ENCODE results near the gene ISCU.

Gene ISCU

DNA sequence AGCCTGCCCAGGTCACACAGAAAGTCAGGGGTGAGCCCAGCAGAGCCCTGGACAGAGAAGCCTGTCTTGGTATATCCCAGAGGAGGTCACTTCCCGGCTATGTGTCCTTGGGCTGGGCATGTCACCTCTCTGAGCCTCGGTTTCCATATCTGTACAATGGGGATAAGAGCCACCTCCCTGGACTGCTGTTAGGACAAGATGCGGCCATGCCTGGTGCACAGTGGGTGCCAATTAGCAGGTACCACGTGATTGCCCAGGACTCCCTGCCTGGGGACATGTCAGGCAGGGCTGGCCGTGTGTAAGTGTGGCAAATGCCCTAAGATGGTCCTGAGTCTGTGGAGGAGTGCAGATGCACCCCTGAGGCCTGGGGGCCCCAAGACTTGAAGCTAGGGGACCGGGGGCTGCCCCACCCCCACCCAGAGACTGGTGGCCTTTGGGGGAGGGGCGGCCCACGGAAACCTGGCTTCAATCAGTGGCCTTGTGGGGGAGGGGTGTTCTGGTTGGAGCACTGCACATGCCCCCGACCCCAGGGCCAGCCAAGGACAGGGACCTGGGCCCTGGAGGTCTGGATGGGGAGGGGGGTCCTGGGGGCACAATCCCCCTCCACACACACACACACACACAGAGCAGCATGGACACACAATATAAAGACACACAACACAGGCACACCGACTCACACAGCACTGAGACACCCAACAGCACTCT, 34.6 kb downstream of the ISCU start:
- no peak for TF ChIP-seq CTCF (IDR thresholded peaks at IDR 0.05; ENCODE audit: low read depth, low read length, missing control alignments)
- in situ Hi-C loops (cut with HindIII; ENCODE audit: low pct_ligation_motif_present, low sequenced_read_pairs), result no loop called here
- DNase-seq, result no peak
- peak overlapping the region; percentile 55 for H3K4me3 ChIP-seq (ENCODE audit: low read depth, low read length)
- H3K27me3 ChIP-seq (replicated peaks), result no peaks in the 10 kb centered on the region
- H3K36me3 ChIP-seq (replicated peaks), result no peaks in the 10 kb centered on the region
- no peak overlapping the region for H3K27ac ChIP-seq

DNA sequence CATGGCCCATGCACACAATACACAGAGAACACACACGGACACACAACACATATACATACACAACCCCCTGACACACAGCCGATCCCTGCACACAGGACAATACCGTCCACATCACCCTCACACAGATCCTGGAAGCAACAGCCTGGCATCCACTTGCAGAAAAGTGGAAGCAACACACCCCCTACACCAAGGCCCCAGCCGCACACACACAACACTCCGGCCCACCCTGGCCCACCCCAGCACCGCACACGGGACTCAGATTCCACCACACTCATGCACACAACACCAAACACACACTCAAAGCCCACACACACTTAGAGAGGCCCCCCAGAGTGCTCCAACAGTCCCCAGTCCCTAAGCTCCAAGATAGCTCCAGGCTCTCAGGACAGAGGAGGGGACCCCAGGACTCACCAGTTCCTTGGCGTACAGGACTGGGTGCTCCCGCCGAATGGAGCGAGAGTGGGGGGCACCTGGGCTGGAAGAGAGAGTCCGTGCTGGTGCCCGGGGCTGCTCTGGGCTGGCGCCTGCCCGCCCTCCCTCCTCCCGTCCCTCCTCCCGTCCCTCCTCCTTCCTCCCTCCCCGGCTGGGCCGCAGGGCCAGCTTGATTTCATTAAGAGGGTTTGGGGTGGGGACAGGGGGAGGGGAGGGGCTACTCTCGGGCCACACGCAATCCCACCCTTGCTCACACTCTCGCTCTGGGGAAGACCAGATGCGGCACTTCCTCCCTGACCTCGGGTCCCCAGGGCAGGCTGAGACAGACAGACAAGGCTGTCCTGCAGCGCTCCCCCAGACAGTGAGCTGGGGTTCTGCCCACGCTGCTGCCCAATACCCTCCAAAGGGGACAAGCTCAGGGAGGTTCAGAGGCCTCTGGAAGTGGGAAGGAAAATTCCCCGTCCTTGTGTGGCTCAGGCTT, 35.4 kb downstream of the ISCU start, which contains the start of gene TMEM119:
TMEM119 (minus strand) TSS at position 526 of the 913 bp plus-strand sequence. CDS start 5,701 bp downstream, outside the sequence.
- Histone ChIP-seq H3K4me3 (ENCODE audit: low read depth, low read length) (peak within 1 kb of the TSS; percentile 55), H3K36me3 (replicated peaks) (no peaks in the 10 kb centered on the region), H3K27ac (no peak within 1 kb of the TSS), H3K27me3 (replicated peaks) (no peaks in the 10 kb centered on the region)
- no peak for TF ChIP-seq CTCF (IDR thresholded peaks at IDR 0.05; ENCODE audit: low read depth, low read length, missing control alignments)
- DNase-seq, result no peak
- in situ Hi-C loops (cut with HindIII; ENCODE audit: low pct_ligation_motif_present, low sequenced_read_pairs), result no loop called here

DNA sequence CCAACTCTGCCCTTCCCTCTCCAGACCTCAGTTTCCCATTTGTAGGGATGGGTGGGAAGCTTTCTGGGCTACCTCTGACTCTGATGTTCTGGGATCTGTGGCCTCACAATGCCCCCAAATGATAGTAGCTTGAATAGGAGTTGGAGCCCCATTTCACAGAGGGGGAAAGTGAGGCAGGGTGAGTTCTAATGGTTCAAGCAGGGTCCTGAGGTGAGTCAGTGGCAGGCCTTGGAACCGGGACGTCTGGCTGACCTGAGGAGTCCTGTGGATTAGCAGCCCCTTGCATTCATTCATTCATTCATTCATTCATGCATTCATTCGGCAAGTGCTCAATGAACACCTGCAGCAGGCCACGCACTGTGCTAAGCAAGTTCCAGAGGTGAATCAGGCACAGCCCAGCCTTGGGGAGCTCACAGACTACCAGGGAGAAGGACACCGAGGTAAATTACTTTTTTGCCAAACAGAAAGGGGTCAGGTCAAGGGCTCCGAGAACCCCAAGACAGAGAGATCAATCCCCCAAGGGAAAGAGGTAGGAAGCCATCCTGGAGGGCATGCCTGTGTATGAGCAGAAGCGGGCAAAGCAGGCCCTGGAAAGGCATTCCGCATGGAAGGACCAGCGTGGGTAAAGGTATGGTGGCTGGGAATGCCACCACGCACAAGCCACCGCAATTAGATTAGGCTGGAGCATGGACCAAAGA, 36.3 kb downstream of the ISCU start:
- no peak for DNase-seq
- Histone ChIP-seq H3K27me3 (replicated peaks) (no peaks in the 10 kb centered on the region), H3K27ac (no peak overlapping the region), H3K36me3 (replicated peaks) (no peaks in the 10 kb centered on the region), H3K4me3 (ENCODE audit: low read depth, low read length) (no peak overlapping the region)
- no peak for TF ChIP-seq CTCF (IDR thresholded peaks at IDR 0.05; ENCODE audit: low read depth, low read length, missing control alignments)
- in situ Hi-C loops (cut with HindIII; ENCODE audit: low pct_ligation_motif_present, low sequenced_read_pairs), result no loop called here

- Histone ChIP-seq H3K27ac (no peak overlapping the region), H3K27me3 (replicated peaks) (no peaks in the 10 kb centered on the region), H3K4me3 (ENCODE audit: low read depth, low read length) (no peak overlapping the region), H3K36me3 (replicated peaks) (no peaks in the 10 kb centered on the region)
- TF ChIP-seq CTCF (IDR thresholded peaks at IDR 0.05; ENCODE audit: low read depth, low read length, missing control alignments), result no peak
- DNase-seq, result no peak
- in situ Hi-C loops (cut with HindIII; ENCODE audit: low pct_ligation_motif_present, low sequenced_read_pairs), result no loop called here
Observed at GRCh38 chr12:108599541-108599940, 37.1 kb downstream of the ISCU start.

DNA sequence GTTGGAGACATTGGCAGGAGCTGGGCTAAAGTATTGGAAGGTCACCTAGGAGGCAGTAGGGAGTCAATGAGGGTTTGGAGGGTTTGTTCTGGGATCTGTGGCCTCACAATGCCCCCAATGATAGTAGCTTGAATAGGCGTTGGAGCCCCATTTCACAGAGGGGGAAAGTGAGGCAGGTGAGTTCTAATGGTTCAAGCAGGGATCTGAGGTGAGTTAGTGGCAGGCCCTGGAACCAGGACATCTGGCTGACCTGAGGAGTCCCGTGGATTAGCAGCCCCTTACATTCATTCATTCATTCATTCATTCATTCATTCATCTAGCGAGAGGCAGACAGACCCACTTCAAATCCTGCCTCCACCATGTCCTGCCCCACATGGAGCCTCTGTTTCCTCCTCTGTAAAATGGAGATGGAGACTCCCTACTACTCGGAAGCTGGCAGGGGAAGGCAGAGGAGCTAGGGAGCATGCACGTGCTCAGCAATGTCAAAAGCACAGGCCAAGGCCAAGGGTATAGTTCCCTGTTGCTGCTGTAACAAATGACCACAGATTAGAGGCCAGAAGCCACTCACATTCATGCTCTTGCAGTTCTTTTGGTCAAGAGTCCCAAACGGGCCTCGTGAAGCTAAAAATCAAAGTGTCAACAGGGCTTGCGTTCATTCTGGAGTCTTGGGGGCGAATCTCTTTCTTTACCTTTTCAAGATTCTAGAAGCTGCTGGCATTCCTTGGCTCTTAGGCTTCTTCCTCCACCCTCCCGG, 37.7 kb downstream of the ISCU start:
- no peak for DNase-seq
- Histone ChIP-seq H3K27ac (no peak overlapping the region), H3K27me3 (replicated peaks) (no peaks in the 10 kb centered on the region), H3K36me3 (replicated peaks) (no peaks in the 10 kb centered on the region), H3K4me3 (ENCODE audit: low read depth, low read length) (no peak overlapping the region)
- peak; percentile 10 for TF ChIP-seq CTCF (IDR thresholded peaks at IDR 0.05; ENCODE audit: low read depth, low read length, missing control alignments)
- in situ Hi-C loops (cut with HindIII; ENCODE audit: low pct_ligation_motif_present, low sequenced_read_pairs), result no loop called here

Measured in brain microvascular endothelial cell (primary cell).